H1 (cell line): ENCODE data around the gene FRG2C. TPM values are rescaled to one million over a fixed set of nuclear protein-coding genes. Genes with fewer than 3 reads are reported as not detected.
"Not testable (repeated sequence)": the region's sequence is repeated elsewhere in the genome, so short reads cannot be mapped to it uniquely, and the experiment has no call there.

Experiments
- CTCF ChIA-PET: fragments of 300-600 bp; sonication (Branson Sonifier 250); formaldehyde crosslinking; loops from one replicate; lab custom pipeline; 2021; ENCODE audit not compliant: partially characterized antibody; lab: Charles Lee
- POLR2A ChIA-PET: fragments of 300-600 bp; sonication (Branson Sonifier 250); formaldehyde crosslinking; loops from one replicate; lab custom pipeline; 2021; ENCODE audit warnings: inconsistent platforms; ENCODE audit not compliant: partially characterized antibody; lab: Charles Lee
- DNase-seq, 2 experiments: peaks; one replicate each; pipeline versions ENCODE4 v3.0.0 to v3.0.0-alpha.2; 2010 to 2022; ENCODE audit warnings: low spot score in 2 of 2, low read depth in 1 of 2, mixed read lengths in 1 of 2
- FAIRE-seq: peaks from 2 replicates; lab custom pipeline; 2011; peaks lifted over from hg19 to GRCh38; lab: Jason Lieb, UNC
- H2AFZ ChIP-seq: 2 replicates; pipeline ENCODE4 v1.8.1; 2012; ENCODE audit warnings: low read length, inconsistent platforms
- H2AK5ac ChIP-seq: 2 replicates; pipeline ENCODE4 v1.6.1; 2013; ENCODE audit warnings: low read depth, low read length
- H2BK120ac ChIP-seq: replicated peaks from 2 replicates; pipeline ENCODE3; 2013; ENCODE audit warnings: low read depth, low read length, inconsistent platforms
- H2BK12ac ChIP-seq: 2 replicates; pipeline ENCODE4 v1.6.1; 2013; ENCODE audit warnings: low read depth, low read length
- H2BK15ac ChIP-seq: 2 replicates; pipeline ENCODE4 v1.6.1; 2013; ENCODE audit warnings: low read length
- H2BK20ac ChIP-seq: 2 replicates; pipeline ENCODE4 v1.6.1; 2013; ENCODE audit warnings: low read length
- H2BK5ac ChIP-seq: 2 replicates; pipeline ENCODE4 v1.6.1; 2013; ENCODE audit warnings: low read depth, low read length
- H3K14ac ChIP-seq: 2 replicates; pipeline ENCODE4 v1.6.1; 2013; ENCODE audit warnings: inconsistent platforms; ENCODE audit not compliant: insufficient read length
- H3K18ac ChIP-seq: 2 replicates; pipeline ENCODE4 v1.6.1; 2013; ENCODE audit warnings: low read length; ENCODE audit errors: extremely low read depth
- H3K23ac ChIP-seq: 2 replicates; pipeline ENCODE4 v1.6.1; 2013; ENCODE audit warnings: inconsistent platforms; ENCODE audit not compliant: insufficient read length
- H3K23me2 ChIP-seq: 2 replicates; pipeline ENCODE4 v1.6.1; 2013; ENCODE audit warnings: low read depth, low read length
- H3K27ac ChIP-seq: 2 replicates; pipeline ENCODE4 v1.6.1; 2011; ENCODE audit warnings: low read depth, low read length, inconsistent platforms
- H3K27me3 ChIP-seq, 4 experiments: replicated peaks in 1 of 4; 1 replicate in 1 of 4; 2 replicates in 3 of 4; pipeline versions ENCODE4 v1.6.1 to v1.8.1; 2011 to 2013; ENCODE audit warnings: low read length in 3 of 4, mild to moderate bottlenecking in 3 of 4, inconsistent platforms in 2 of 4, mixed read lengths in 2 of 4, moderate library complexity in 1 of 4; ENCODE audit not compliant: control insufficient read depth in 3 of 4, insufficient read depth in 3 of 4; ENCODE audit errors: extremely low read depth in 1 of 4
- H3K36me3 ChIP-seq, 4 experiments: 2 replicates each; pipeline versions ENCODE4 v1.6.1 to v1.8.1; 2011 to 2013; ENCODE audit warnings: mild to moderate bottlenecking in 4 of 4, low read length in 3 of 4, moderate library complexity in 2 of 4, control low read depth in 1 of 4, inconsistent platforms in 1 of 4; ENCODE audit not compliant: insufficient read depth in 4 of 4, control insufficient read depth in 2 of 4
- H3K4ac ChIP-seq: replicated peaks from 2 replicates; pipeline ENCODE3; 2013; ENCODE audit warnings: low read length, low read depth, mixed read lengths, inconsistent platforms; ENCODE audit not compliant: insufficient read length
- H3K4me1 ChIP-seq, 4 experiments: replicated peaks in 1 of 4; 1 replicate in 1 of 4; 2 replicates in 3 of 4; pipeline versions ENCODE4 v1.6.1 to v1.8.1; 2011 to 2013; ENCODE audit warnings: low read length in 3 of 4, inconsistent platforms in 2 of 4, mixed read lengths in 1 of 4; ENCODE audit not compliant: insufficient read depth in 4 of 4, control insufficient read depth in 3 of 4
- H3K4me2 ChIP-seq, 2 experiments: 2 replicates each; pipeline versions ENCODE4 v1.6.1 to v1.8.1; 2011 to 2013; ENCODE audit warnings: low read depth in 2 of 2, low read length in 2 of 2, control low read depth in 1 of 2, inconsistent platforms in 1 of 2, mild to moderate bottlenecking in 1 of 2; ENCODE audit not compliant: insufficient read depth in 1 of 2
- H3K4me3 ChIP-seq, 4 experiments: fragments of 200-600, 300-600 bp in 1 of 4; sonication (generic), shearing (Covaris generic), sonication (Bioruptor Twin) in 1 of 4; 2 replicates each; pipeline versions ENCODE4 v1.5.1 to v1.8.1; 2011 to 2016; ENCODE audit warnings: low read length in 4 of 4, low read depth in 3 of 4, control low read depth in 2 of 4, inconsistent platforms in 2 of 4, mild to moderate bottlenecking in 2 of 4, mixed read lengths in 1 of 4, moderate library complexity in 1 of 4; ENCODE audit not compliant: insufficient read depth in 2 of 4; ENCODE audit errors: extremely low read depth in 1 of 4
- H3K56ac ChIP-seq: replicated peaks from 2 replicates; pipeline ENCODE3; 2013; ENCODE audit warnings: low read depth, mild to moderate bottlenecking, mixed read lengths, low read length, inconsistent platforms; ENCODE audit not compliant: insufficient read length
- H3K79me1 ChIP-seq: 2 replicates; pipeline ENCODE4 v1.6.1; 2013; ENCODE audit warnings: low read depth, low read length, control low read depth
- H3K79me2 ChIP-seq, 2 experiments: 2 replicates each; pipeline versions ENCODE4 v1.6.1 to v1.8.1; 2012 to 2013; ENCODE audit warnings: low read length in 2 of 2, mild to moderate bottlenecking in 2 of 2, inconsistent platforms in 1 of 2; ENCODE audit not compliant: insufficient read depth in 2 of 2, control insufficient read depth in 1 of 2
- H3K9ac ChIP-seq, 4 experiments: replicated peaks in 1 of 4; 1 replicate in 1 of 4; 2 replicates in 3 of 4; pipeline versions ENCODE4 v1.6.1 to v1.8.1; 2011 to 2013; ENCODE audit warnings: low read depth in 3 of 4, low read length in 3 of 4, control low read depth in 2 of 4, mild to moderate bottlenecking in 2 of 4, moderate library complexity in 2 of 4, inconsistent platforms in 1 of 4; ENCODE audit errors: extremely low read depth in 1 of 4
- H3K9me3 ChIP-seq, 2 experiments: 2 replicates each; pipeline versions ENCODE4 v1.6.1 to v1.8.1; 2012 to 2013; ENCODE audit warnings: mild to moderate bottlenecking in 2 of 2, moderate library complexity in 2 of 2, control low read depth in 1 of 2, inconsistent platforms in 1 of 2, low read depth in 1 of 2, low read length in 1 of 2, mixed read lengths in 1 of 2; ENCODE audit not compliant: insufficient read depth in 2 of 2
- H4K20me1 ChIP-seq, 2 experiments: replicated peaks in 1 of 2; 2 replicates each; pipeline versions ENCODE3 to v1.8.1; 2011 to 2013; ENCODE audit warnings: inconsistent platforms in 2 of 2, low read length in 2 of 2, mild to moderate bottlenecking in 1 of 2; ENCODE audit not compliant: insufficient read depth in 2 of 2, control insufficient read depth in 1 of 2
- H4K5ac ChIP-seq: 2 replicates; pipeline ENCODE4 v1.6.1; 2013; ENCODE audit warnings: low read length, low read depth, mixed read lengths, inconsistent platforms; ENCODE audit not compliant: insufficient read length
- H4K8ac ChIP-seq: 2 replicates; pipeline ENCODE4 v1.8.0; 2013; ENCODE audit warnings: mild to moderate bottlenecking, moderate library complexity, low read length, inconsistent platforms; ENCODE audit not compliant: insufficient read depth; ENCODE audit errors: extremely low read depth
- H4K91ac ChIP-seq: replicated peaks from 2 replicates; pipeline ENCODE3; 2013; ENCODE audit warnings: low read length, mixed read lengths, inconsistent platforms; ENCODE audit not compliant: insufficient read length
- CBX8 ChIP-seq: fragments of 300-800, 300-1000 bp; sonication (generic); IDR thresholded peaks from 2 replicates; pipeline ENCODE4 v1.7.1; 2016; ENCODE audit warnings: low read depth, low read length, borderline replicate concordance
- EZH2 ChIP-seq: fragments of 200-600 bp; sonication (generic); IDR thresholded peaks from 2 replicates; pipeline ENCODE4 v1.7.1; 2012; ENCODE audit warnings: low read depth, mild to moderate bottlenecking, moderate library complexity, low read length, inconsistent platforms; ENCODE audit not compliant: severe bottlenecking
- SUZ12 ChIP-seq: fragments of 200-600 bp; sonication (generic); IDR thresholded peaks from 2 replicates; pipeline ENCODE4 v1.6.1; 2012; ENCODE audit warnings: mild to moderate bottlenecking, inconsistent platforms, low read length, moderate library complexity, mixed read lengths
- WGBS, 2 experiments: shearing (Covaris generic) in 1 of 2; methylation state at CpG; one replicate each; pipeline versions ENCODE4 v1.1.6 to v1.1.7; 2013 to 2015; ENCODE audit warnings: low lambda C conversion rate in 2 of 2, mixed read lengths in 2 of 2, inconsistent platforms in 1 of 2, low coverage in 1 of 2, missing lambda C conversion rate in 1 of 2; ENCODE audit not compliant: insufficient replicate concordance in 2 of 2, insufficient coverage in 1 of 2, insufficient read length in 1 of 2; ENCODE audit errors: extremely low coverage in 1 of 2, missing lambda C conversion rate in 1 of 2; 5-methylcytosine and 5-hydroxymethylcytosine counted together
- polyA plus RNA-seq, 7 experiments: library from polyadenylated mRNA; depleted of rRNA in 3 of 7; stranded (reverse) in 5 of 7; unstranded in 2 of 7; fragments of >200 nt in 5 of 7; fragments of 200-250 nt in 2 of 7; gene quantifications; 1 replicate in 5 of 7; 2 replicates in 1 of 7; 4 replicates in 1 of 7; pipeline versions ENCODE4 v1.2.1 to v1.2.3, GENCODE V29; 2011 to 2013; ENCODE audit warnings: missing spikeins in 2 of 7, mixed read lengths in 2 of 7
- total RNA-seq: library from RNA; stranded (reverse); fragmentation: NEBNext Ultra II Directional; extraction: Animal tissue kit (Norgen Biotek cat#: 25700); gene quantifications from 2 replicates; pipeline ENCODE4 v1.2.1, GENCODE V29; 2021

The FRG2C gene
- total and polyA plus RNA-seq, 2 of the 8 experiments (the other 6 are each of a cell fraction or from before 2014, with no cell fraction given) = not detected

GRCh38 chr3:75668759-75669347 is 4.7 kb downstream of the FRG2C start:
- H4K5ac ChIP-seq, H3K18ac ChIP-seq, H2BK20ac ChIP-seq, H4K91ac ChIP-seq: not testable (repeated sequence)
- CTCF ChIA-PET = interaction anchor here (1.4 kb wide), 1 partner anchor 26 kb away, joined by 6 read pairs; no protein-coding TSS in a partner anchor
- peaks cover 0 to 18% (median 9%) of the 10 kb centered on the region in 4 experiments; a peak in 6 of 7 replicates for H3K4me1 ChIP-seq
- FAIRE-seq = peak; percentile 93
- TF ChIP-seq SUZ12 (peak; percentile 89), CBX8 (0 out of 2 replicates have a peak, but pooled peaks have one; percentile 40), EZH2 (peak; percentile 82)
- TF ChIP-seq, all 59 proteins: peak for 3; not testable (repeated sequence) for 56
- H3K23ac ChIP-seq, H2BK5ac ChIP-seq, H2AK5ac ChIP-seq, H3K79me1 ChIP-seq, H3K79me2 ChIP-seq, H3K14ac ChIP-seq, H2BK12ac ChIP-seq, H3K56ac ChIP-seq, H3K27ac ChIP-seq, H2BK15ac ChIP-seq, H3K36me3 ChIP-seq, H4K8ac ChIP-seq, H2BK120ac ChIP-seq, H4K20me1 ChIP-seq, H2AFZ ChIP-seq, H3K9ac ChIP-seq, H3K4ac ChIP-seq: not testable (repeated sequence)
- POLR2A ChIA-PET = interaction anchor here (1.8 kb wide), 1 partner anchor 13 kb away, joined by 4 read pairs; no protein-coding TSS in a partner anchor
- H3K9me3 ChIP-seq = peaks cover 4 to 16% of the 10 kb centered on the region in 2 experiments; a peak in 3 of 4 replicates
- peaks cover 37 to 70% (median 55%) of the 10 kb centered on the region in 4 experiments; a peak in 6 of 7 replicates for H3K27me3 ChIP-seq
- H3K4me2 ChIP-seq = peak overlapping the region; percentile 97 to 98
- DNase-seq = peak in 1 of 2 experiments; percentile 67
- 53% methylated on average over 52 of the region's 53 CpGs; no CpG with 5 or more reads in 1 of the 2 experiments for WGBS, 2 experiments
- H3K23me2 ChIP-seq = peaks cover 14% of the 10 kb centered on the region; the same call in 1 of the 2 replicates
- peak overlapping the region in 1 of 4 experiments; percentile 72; a peak in 4 of 8 replicates for H3K4me3 ChIP-seq
